Heart left ventricle (tissue), 16 donors: ENCODE results near the gene PMVK. TPM values are rescaled to one million over a fixed set of nuclear protein-coding genes. Genes with fewer than 3 reads are reported as not detected.
A peak's percentile ranks its signal among the peaks of the same experiment; 100 is the strongest.

Experiments used
- ATAC-seq, 4 donors: fragments of 200-7000 bp; cut with Tn5 transposase; one replicate each; pipeline ENCODE4 v1.9.1; 2020 to 2022; ENCODE audit warnings: moderate library complexity in 4 of 4, mild to moderate bottlenecking in 3 of 4, moderate number of reproducible peaks in 1 of 4
- DNase-seq, 5 donors: peaks; one replicate each; pipeline ENCODE4 v3.0.0-alpha.2; 2020
- H3K27ac ChIP-seq, 12 donors: fragments of 200-600 bp; sonication (generic) in 4 of 12; one replicate each; pipeline versions ENCODE4 v1.5.0 to v1.8.0; 2016 to 2022; ENCODE audit warnings: mild to moderate bottlenecking in 2 of 12
- H3K27me3 ChIP-seq, 9 donors: fragments of 200-600 bp; sonication (generic) in 2 of 9; one replicate each; pipeline versions ENCODE4 v1.5.1 to v1.8.0; 2016 to 2022; ENCODE audit warnings: mild to moderate bottlenecking in 3 of 9
- H3K36me3 ChIP-seq, 9 donors: fragments of 200-600 bp; sonication (generic) in 2 of 9; one replicate each; pipeline versions ENCODE4 v1.5.0 to v1.8.0; 2018 to 2022; ENCODE audit warnings: mild to moderate bottlenecking in 2 of 9
- H3K4me1 ChIP-seq, 12 donors: fragments of 200-600 bp; sonication (generic) in 4 of 12; one replicate each; pipeline versions ENCODE4 v1.5.0 to v1.8.0; 2016 to 2022; ENCODE audit warnings: mild to moderate bottlenecking in 3 of 12
- H3K4me3 ChIP-seq, 12 donors: fragments of 200-600 bp; sonication (generic) in 4 of 12; one replicate each; pipeline versions ENCODE4 v1.5.0 to v1.8.0; 2017 to 2022; ENCODE audit warnings: mild to moderate bottlenecking in 9 of 12, moderate library complexity in 4 of 12
- H3K9me3 ChIP-seq, 12 donors: fragments of 200-600 bp; sonication (generic) in 4 of 12; one replicate each; pipeline versions ENCODE4 v1.5.0 to v1.8.0; 2016 to 2022; ENCODE audit warnings: mild to moderate bottlenecking in 1 of 12
- POLR2A ChIP-seq, 2 donors: fragments of 450-650 bp; IDR thresholded peaks; one replicate each; pipeline ENCODE4 v1.6.1; 2017; ENCODE audit warnings: antibody characterized with exemption in 2 of 2, mild to moderate bottlenecking in 2 of 2, moderate library complexity in 2 of 2
- WGBS, 4 donors: extraction: QIAGEN DNeasy Blood & Tissue Kit in 2 of 4; methylation state at CpG; one replicate each; pipeline versions ENCODE4 v1.1.5 to v1.1.7; 2013 to 2018; 5-methylcytosine and 5-hydroxymethylcytosine counted together
- intact Hi-C, 10 donors: fragments of 100-400 bp; cut with DNase I; formaldehyde crosslinking; loops; one replicate each; pipeline versions ENCODE4 v1.11.1 to v1.14.2; 2022
- polyA plus RNA-seq, 2 donors: library from polyadenylated mRNA; stranded (reverse); fragments of 200-250 nt; gene quantifications; one replicate each; pipeline ENCODE4 v1.2.3, GENCODE V29; 2013
- total RNA-seq, 9 donors: library from RNA; depleted of rRNA in 2 of 9; stranded (reverse); fragments of >200 nt in 2 of 9; fragmentation: NEBNext Ultra II Directional in 3 of 9; extraction: Animal tissue kit (Norgen Biotek cat#: 25700) in 3 of 9; gene quantifications; one replicate each; pipeline versions ENCODE4 v1.1.0 to v1.2.4, GENCODE V29; 2016 to 2023
- TF ChIP-seq, protein P1 (sequence below), 12 donors: fragments of 200-600 bp; sonication (generic) in 4 of 12; IDR thresholded peaks; one replicate each; pipeline versions ENCODE4 v1.5.0 to v1.8.0; 2018 to 2022; ENCODE audit warnings: antibody characterized with exemption in 12 of 12, mild to moderate bottlenecking in 5 of 12
- donor health status: ischemic (EF 13 %, LVEDD 7.1; RV severe dilation, severe dysfunction).
- donor health status: healthy with polysubstance abuse.
- donor health status: DM: no; HTN: yes; CAD: no.
- donor health status: DM: no; HTN: no; CAD: no.
- donor health status: ischemic (EF 25% LVEDD 6.9; RV normal size, moderate dysfunction).
- donor health status: ischemic (EF 25% LVEDD 5.7; RV mildly dilated, moderate dysfunction).
- donor health status: healthy.
- donor health status: DM: yes; HTN: yes; CAD: no.
- donor health status: ischemic (EF 35%, LVEDD 5.7; RV mildly dilated, moderate dysfunction).
- donor health status: nonischemic (EF 11% LVEDD 7.7; RV severe dilation, severe dysfunction).
- donor health status: DM: yes; HTN: yes; CAD: no.
- donor health status: PGD.
- donor health status: ischemic (EF 29% LVEDD 5.4; RV normal size, mild dysfunction).
- donor health status: nonischemic (EF 23%, LVEDD 6.1; RV moderate dilation, normal function).

PMVK gene
- total and polyA plus RNA-seq, 11 donors = 12.8 to 52.1 (median 39.1) TPM

DNA sequence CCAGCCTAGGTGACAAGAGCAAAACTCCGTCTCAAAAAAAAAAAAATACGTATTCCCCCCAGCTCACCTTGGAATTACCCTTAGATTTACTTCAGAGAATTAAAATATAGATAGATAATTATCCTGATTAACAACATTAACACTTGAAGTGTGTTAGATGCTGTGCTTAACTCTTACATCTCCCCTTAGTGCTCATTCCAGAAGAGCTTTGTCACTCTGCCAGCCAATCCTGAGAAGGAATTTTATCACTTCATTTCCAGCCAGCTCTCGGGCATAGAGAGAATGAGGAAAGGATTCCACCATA, 35.6 kb upstream of the PMVK start:
- peaks cover 22 to 78% (median 59%) of the 10 kb centered on the region in 12 donors for H3K4me1 ChIP-seq
- no peak for ATAC-seq

DNA sequence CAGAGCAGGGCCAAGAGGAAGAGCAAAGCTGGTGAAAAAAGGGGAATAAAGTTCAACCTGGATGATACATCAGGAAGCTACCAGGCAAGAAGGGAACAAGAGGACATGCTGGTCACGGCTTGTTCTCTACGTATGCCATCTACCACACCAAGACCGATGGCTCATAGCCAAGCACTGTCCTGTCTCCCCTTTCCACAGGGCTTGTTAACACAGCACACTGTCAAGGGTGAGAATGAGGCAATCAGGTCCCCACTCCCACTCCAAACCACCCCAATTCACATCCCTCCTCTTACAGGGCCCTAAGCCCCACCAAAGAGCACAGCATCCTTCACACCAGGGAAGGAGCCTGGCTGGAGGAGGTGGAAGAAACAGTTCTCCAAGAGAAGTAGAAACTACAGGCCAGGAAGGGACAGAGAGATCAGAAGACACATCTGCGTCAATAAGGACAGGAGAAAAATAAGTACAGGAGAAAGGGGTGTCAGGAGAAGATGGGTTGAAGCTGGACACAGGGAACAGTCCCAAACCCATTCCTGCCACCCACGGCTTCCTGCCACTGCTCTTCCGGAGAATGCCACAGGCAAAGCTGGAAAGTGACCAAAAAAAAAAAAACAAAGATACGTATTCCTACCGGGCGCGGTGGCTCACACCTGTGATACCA, 35.0 kb upstream of the PMVK start:
- H3K36me3 ChIP-seq = peaks cover 0 to 32% (median 20%) of the 10 kb centered on the region in 9 donors
- H3K27ac ChIP-seq = peak overlapping the region; percentile 89 to 99 (median 99)
- no peaks in the 10 kb centered on the region for H3K27me3 ChIP-seq
- peak overlapping the region in 10 of 12 donors; percentile 25 to 84 (median 58) for H3K4me3 ChIP-seq
- H3K4me1 ChIP-seq = peaks cover 22 to 84% (median 63%) of the 10 kb centered on the region in 12 donors
- 20 to 36% (median 25%) methylated on average over 10 of the region's 10 CpGs for WGBS, 4 donors
- no peak for ATAC-seq
- intact Hi-C loops = loop anchor here in 4 of 10 donors (2.0 to 5.0 kb wide), 4 partner anchors 29 to 81 kb away; partner anchors contain the start of genes ADAM15 (in 1 of the 4) and PMVK (in 1 of the 4)
- DNase-seq = peak in 2 of 5 donors; percentile 65 to 73
- no peak for TF ChIP-seq POLR2A (IDR thresholded peaks at IDR 0.05)
- TF ChIP-seq, protein P1, sequence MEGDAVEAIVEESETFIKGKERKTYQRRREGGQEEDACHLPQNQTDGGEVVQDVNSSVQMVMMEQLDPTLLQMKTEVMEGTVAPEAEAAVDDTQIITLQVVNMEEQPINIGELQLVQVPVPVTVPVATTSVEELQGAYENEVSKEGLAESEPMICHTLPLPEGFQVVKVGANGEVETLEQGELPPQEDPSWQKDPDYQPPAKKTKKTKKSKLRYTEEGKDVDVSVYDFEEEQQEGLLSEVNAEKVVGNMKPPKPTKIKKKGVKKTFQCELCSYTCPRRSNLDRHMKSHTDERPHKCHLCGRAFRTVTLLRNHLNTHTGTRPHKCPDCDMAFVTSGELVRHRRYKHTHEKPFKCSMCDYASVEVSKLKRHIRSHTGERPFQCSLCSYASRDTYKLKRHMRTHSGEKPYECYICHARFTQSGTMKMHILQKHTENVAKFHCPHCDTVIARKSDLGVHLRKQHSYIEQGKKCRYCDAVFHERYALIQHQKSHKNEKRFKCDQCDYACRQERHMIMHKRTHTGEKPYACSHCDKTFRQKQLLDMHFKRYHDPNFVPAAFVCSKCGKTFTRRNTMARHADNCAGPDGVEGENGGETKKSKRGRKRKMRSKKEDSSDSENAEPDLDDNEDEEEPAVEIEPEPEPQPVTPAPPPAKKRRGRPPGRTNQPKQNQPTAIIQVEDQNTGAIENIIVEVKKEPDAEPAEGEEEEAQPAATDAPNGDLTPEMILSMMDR (IDR thresholded peaks at IDR 0.05) = no peak
- no peaks in the 10 kb centered on the region for H3K9me3 ChIP-seq

More for the DNA sequence above, 35.6 kb upstream of the PMVK start:
- 41 to 52% (median 47%) methylated on average over 3 of the region's 3 CpGs for WGBS, 4 donors
- peak overlapping the region; percentile 89 to 99 (median 99) for H3K27ac ChIP-seq
- H3K4me3 ChIP-seq = peak overlapping the region in 8 of 12 donors; percentile 66 to 84 (median 78)
- no peak for TF ChIP-seq POLR2A (IDR thresholded peaks at IDR 0.05)
- TF ChIP-seq, protein P1 (IDR thresholded peaks at IDR 0.05) = no peak
- intact Hi-C loops = loop anchor here in 3 of 10 donors (5.0 kb wide), 3 partner anchors 35 to 80 kb away; partner anchors contain the start of genes ADAM15 (in 1 of the 3) and PMVK (in 1 of the 3)
- H3K36me3 ChIP-seq = peaks cover 0 to 25% (median 13%) of the 10 kb centered on the region in 9 donors
- no peaks in the 10 kb centered on the region for H3K9me3 ChIP-seq
- no peak for DNase-seq
- H3K27me3 ChIP-seq = no peaks in the 10 kb centered on the region

DNA sequence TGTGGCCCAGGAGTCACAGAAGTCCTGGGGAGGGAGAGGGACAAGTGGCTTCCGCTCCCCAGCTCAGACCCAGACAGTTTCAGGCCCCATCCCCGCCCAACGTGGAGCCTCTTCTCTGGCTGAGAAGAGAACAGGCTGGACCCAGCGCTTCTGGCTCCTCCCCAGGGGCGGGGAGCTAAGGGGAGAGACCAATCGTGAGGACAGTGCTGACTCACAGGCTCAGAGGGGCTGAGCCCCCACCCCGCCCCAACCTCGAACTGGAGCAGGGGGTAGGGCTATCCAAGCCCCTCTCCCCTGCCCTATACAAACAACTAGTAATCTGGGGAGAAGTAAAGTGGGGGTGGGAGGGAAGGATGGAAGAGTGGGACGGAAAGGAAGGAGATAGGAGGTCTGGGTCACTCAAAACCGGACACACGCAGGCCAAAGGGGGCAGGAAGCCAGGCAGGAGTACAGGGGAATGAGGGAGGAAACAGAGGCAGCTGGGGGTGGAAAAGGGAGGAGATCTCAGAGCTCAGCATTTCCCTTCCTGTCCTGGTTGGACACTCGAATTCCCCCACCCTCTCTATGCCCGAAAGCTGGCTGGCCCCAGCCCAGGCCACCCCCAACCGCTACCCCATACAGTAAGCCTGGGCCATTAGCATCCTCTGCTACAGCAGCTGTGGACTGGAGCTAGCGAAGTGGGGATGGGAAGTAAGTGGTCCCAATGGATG, 34.3 kb upstream of the PMVK start, which contains the start of gene SHC1:
TSS of gene SHC1 (minus strand) at position 117 of the 710 bp plus-strand sequence. CDS start 221 bp downstream, outside the sequence.
- Histone ChIP-seq H3K27ac (peak within 1 kb of the TSS; percentile 89 to 99 (median 99)), H3K4me3 (peak within 1 kb of the TSS in 11 of 12 donors; percentile 28 to 84 (median 54)), H3K9me3 (no peaks in the 10 kb centered on the region), H3K36me3 (peaks cover 0 to 39% (median 27%) of the 10 kb centered on the region in 9 donors), H3K4me1 (peaks cover 22 to 81% (median 57%) of the 10 kb centered on the region in 12 donors), H3K27me3 (no peaks in the 10 kb centered on the region)
- intact Hi-C loops = loop anchor here in 4 of 10 donors (2.0 to 5.0 kb wide), 4 partner anchors 30 to 82 kb away; partner anchors contain the start of genes ADAM15 (in 1 of the 4) and PMVK (in 1 of the 4)
- WGBS, 4 donors = 7 to 16% (median 15%) methylated on average over 13 to 15 of the region's 15 CpGs
- TF ChIP-seq, protein P1 (IDR thresholded peaks at IDR 0.05) = no peak
- TF ChIP-seq POLR2A (IDR thresholded peaks at IDR 0.05) = peak; percentile 48 to 93
- peak; percentile 56 to 77 (median 66) for ATAC-seq
- peak; percentile 93 to 97 (median 95) for DNase-seq
